ENCODE data around the gene POLR2J.
"Not testable (repeated sequence)": the region's sequence is repeated elsewhere in the genome, so short reads cannot be mapped to it uniquely, and the experiment has no call there.

POLR2J gene

GRCh38 chr7:102478314-102479208, at the start of gene POLR2J:
TSS of gene POLR2J (minus strand) at chr7:102478922. CDS start at chr7:102478860, 62 bp downstream.
- peak; percentile 84 for ATAC-seq

GRCh38 chr7:102527822-102528793, 49.4 kb upstream of the POLR2J start:
- not testable (repeated sequence) for ATAC-seq

GRCh38 chr7:102527182-102527581, 48.5 kb upstream of the POLR2J start:
- ATAC-seq = not testable (repeated sequence)

- ATAC-seq = peak; percentile 2
These were observed 46.1 kb upstream of the POLR2J start for GRCh38 chr7:102524803-102525202.

GRCh38 chr7:102520797-102521196, 42.1 kb upstream of the POLR2J start:
- not testable (repeated sequence) for ATAC-seq

- ATAC-seq = peak; percentile 87
These were observed 38.9 kb upstream of the POLR2J start, which contains the start of gene RASA4B for GRCh38 chr7:102517550-102518147. TSS of gene RASA4B (minus strand) at chr7:102517777. CDS start at chr7:102517710, 67 bp downstream.

- ATAC-seq = not testable (repeated sequence)
These were observed 38.2 kb upstream of the POLR2J start for GRCh38 chr7:102516951-102517350.

GRCh38 chr7:102515889-102516288, 37.2 kb upstream of the POLR2J start:
- peak; percentile 13 for ATAC-seq

- peak; percentile 3 for ATAC-seq
These were observed 36.4 kb upstream of the POLR2J start for GRCh38 chr7:102514881-102515721.

- ATAC-seq = peak; percentile 16
These were observed 34.0 kb upstream of the POLR2J start for GRCh38 chr7:102512642-102513221.

- peak; percentile 80 for ATAC-seq
These were observed 33.3 kb upstream of the POLR2J start for GRCh38 chr7:102511860-102512522.

GRCh38 chr7:102510575-102510974, 31.9 kb upstream of the POLR2J start:
- ATAC-seq = not testable (repeated sequence)

- ATAC-seq = not testable (repeated sequence)
These were observed 28.8 kb upstream of the POLR2J start for GRCh38 chr7:102507410-102508088.

GRCh38 chr7:102505298-102506185, 26.8 kb upstream of the POLR2J start:
- peak; percentile 93 for ATAC-seq

- ATAC-seq = not testable (repeated sequence)
These were observed 24.4 kb upstream of the POLR2J start for GRCh38 chr7:102503141-102503540.

GRCh38 chr7:102498321-102498720, 19.6 kb upstream of the POLR2J start:
- not testable (repeated sequence) for ATAC-seq

GRCh38 chr7:102497308-102497707, 18.6 kb upstream of the POLR2J start:
- ATAC-seq = not testable (repeated sequence)

- not testable (repeated sequence) for ATAC-seq
These were observed 18.1 kb upstream of the POLR2J start for GRCh38 chr7:102496861-102497260.

All from SK-N-SH treated with all-trans-retinoic acid at 6 μM for 48 hours (cell line).